Spleen (tissue), 11 donors: Measurements from ENCODE around the gene XAF1. TPM values are rescaled to one million over a fixed set of nuclear protein-coding genes. Genes with fewer than 3 reads are reported as not detected.

ENCODE experiments used
- DNase-seq: peaks from one replicate; pipeline ENCODE4 v3.0.0-alpha.2; 2020
- H3K27ac ChIP-seq, 8 donors: fragments of 200-600 bp; sonication (generic) in 7 of 8; 1 replicate in 4 of 8; 2 replicates in 4 of 8; pipeline versions ENCODE4 v1.5.0 to v1.8.0; 2016 to 2021; ENCODE audit warnings: inconsistent platforms in 4 of 8, mild to moderate bottlenecking in 4 of 8, moderate library complexity in 1 of 8
- H3K27me3 ChIP-seq, 7 donors: fragments of 200-600 bp; sonication (generic) in 6 of 7; replicated peaks in 1 of 7; 1 replicate in 4 of 7; 2 replicates in 3 of 7; pipeline versions ENCODE4 v1.5.0 to v1.8.0; 2016 to 2021; ENCODE audit warnings: inconsistent platforms in 3 of 7, mild to moderate bottlenecking in 1 of 7
- H3K36me3 ChIP-seq, 6 donors: fragments of 200-600 bp; sonication (generic) in 5 of 6; 1 replicate in 4 of 6; 2 replicates in 2 of 6; pipeline versions ENCODE4 v1.5.0 to v1.8.0; 2016 to 2021; ENCODE audit warnings: inconsistent platforms in 2 of 6
- H3K4me1 ChIP-seq, 6 donors: fragments of 200-600 bp; sonication (generic) in 5 of 6; 1 replicate in 3 of 6; 2 replicates in 3 of 6; pipeline versions ENCODE4 v1.5.0 to v1.8.0; 2016 to 2021; ENCODE audit warnings: inconsistent platforms in 3 of 6
- H3K4me3 ChIP-seq, 8 donors: fragments of 200-600 bp; sonication (generic) in 7 of 8; 1 replicate in 4 of 8; 2 replicates in 4 of 8; pipeline versions ENCODE4 v1.5.0 to v1.8.0; 2016 to 2021; ENCODE audit warnings: inconsistent platforms in 4 of 8, mild to moderate bottlenecking in 4 of 8, moderate library complexity in 2 of 8
- H3K9me3 ChIP-seq, 8 donors: fragments of 200-600 bp; sonication (generic) in 7 of 8; 1 replicate in 4 of 8; 2 replicates in 4 of 8; pipeline versions ENCODE4 v1.5.0 to v1.8.0; 2016 to 2021; ENCODE audit warnings: inconsistent platforms in 4 of 8
- CTCF ChIP-seq, 11 experiments: fragments of 200-600 bp in 7 of 11; fragments of 450-650 bp in 4 of 11; sonication (generic) in 4 of 11; IDR thresholded peaks in 8 of 11; conservative IDR thresholded peaks in 3 of 11; 1 replicate in 7 of 11; 2 replicates in 4 of 11; pipeline versions ENCODE4 v1.4.0 to v1.8.0; 2016 to 2021; ENCODE audit warnings: antibody characterized with exemption in 11 of 11, inconsistent platforms in 4 of 11, mild to moderate bottlenecking in 1 of 11
- POLR2A ChIP-seq, 3 donors: fragments of 450-650 bp; IDR thresholded peaks; one replicate each; pipeline ENCODE4 v1.5.1; 2017; ENCODE audit warnings: antibody characterized with exemption in 3 of 3, mild to moderate bottlenecking in 1 of 3
- POLR2AphosphoS5 ChIP-seq, 3 donors: sonication (generic); formaldehyde crosslinking; IDR thresholded peaks; one replicate each; pipeline ENCODE4 v1.5.1; 2017; ENCODE audit warnings: antibody characterized with exemption in 3 of 3
- WGBS, 5 donors: extraction: QIAGEN DNeasy Blood & Tissue Kit in 3 of 5; methylation state at CpG; one replicate each; pipeline versions ENCODE4 v1.1.5 to v1.1.7; 2013 to 2018; 5-methylcytosine and 5-hydroxymethylcytosine counted together
- intact Hi-C: fragments of 100-400 bp; cut with DNase I; formaldehyde crosslinking; loops from one replicate; pipeline ENCODE4 v1.15.0; 2023; ENCODE audit warnings: low total_unique reads
- polyA plus RNA-seq, 3 donors: library from polyadenylated mRNA; stranded (reverse); fragments of 200-250 nt; gene quantifications; one replicate each; pipeline ENCODE4 v1.2.1, GENCODE V29; 2013
- total RNA-seq, 7 donors: library from RNA; depleted of rRNA in 3 of 7; stranded (reverse); fragments of >200 nt in 3 of 7; fragmentation: NEBNext Ultra II Directional in 4 of 7; extraction: Animal tissue kit (Norgen Biotek cat#: 25700) in 4 of 7; gene quantifications; one replicate each; pipeline versions ENCODE4 v1.1.0 to v1.2.1, GENCODE V29; 2016 to 2021
- donor health status: healthy with polysubstance abuse.
- donor health status: DM: no; HTN: no; CAD: no; lungs with moderate emphysema.
- donor health status: DM: no; HTN: no; CAD: no.
- donor health status: Bipolar disorder and iron deficiency.
- donor health status: healthy.
- donor health status: DM: no; HTN: no; CAD: no.
- donor health status: DM: yes; HTN: yes; CAD: no.

XAF1 gene
- total and polyA plus RNA-seq, 10 donors, result 26.4 to 176 (median 100) TPM

DNA sequence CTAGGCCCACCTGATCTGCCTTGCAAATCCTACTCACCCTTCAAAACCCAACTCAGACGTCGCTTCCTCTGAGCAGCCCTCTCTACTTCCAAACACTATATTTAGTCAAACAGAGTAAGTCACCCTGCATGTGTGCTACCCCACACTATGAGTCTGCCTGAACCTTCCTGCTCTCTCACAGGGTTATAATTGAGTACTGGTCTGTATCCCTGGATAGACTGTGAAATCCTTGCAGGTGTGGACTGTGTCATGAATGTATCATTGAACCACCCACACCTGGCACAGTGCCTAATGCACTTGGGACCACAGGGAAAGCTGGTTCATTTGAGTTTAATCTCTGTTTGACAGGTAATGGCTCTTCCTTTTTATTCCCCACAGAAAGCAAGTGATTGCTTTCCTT, 23.6 kb downstream of the XAF1 start:
- 54 to 89% (median 59%) methylated on average over 2 of the region's 2 CpGs for WGBS, 5 donors
- Histone ChIP-seq H3K4me3 (no peak overlapping the region), H3K27me3 (peaks cover 0 to 48% (median 0%) of the 10 kb centered on the region in 7 donors), H3K4me1 (peaks cover 0 to 10% (median 3%) of the 10 kb centered on the region in 6 donors), H3K27ac (no peak overlapping the region), H3K36me3 (peaks cover 0 to 4% (median 0%) of the 10 kb centered on the region in 6 donors), H3K9me3 (peaks cover 0 to 38% (median 18%) of the 10 kb centered on the region in 8 donors)
- no peak for TF ChIP-seq CTCF (IDR thresholded peaks at IDR 0.05 in 8 of 11, conservative IDR thresholded peaks at IDR 0.05 in 3 of 11)
- TF ChIP-seq POLR2AphosphoS5 (IDR thresholded peaks at IDR 0.05), result no peak
- TF ChIP-seq POLR2A (IDR thresholded peaks at IDR 0.05), result no peak
- no peak for DNase-seq
- intact Hi-C loops, result no loop called here

DNA sequence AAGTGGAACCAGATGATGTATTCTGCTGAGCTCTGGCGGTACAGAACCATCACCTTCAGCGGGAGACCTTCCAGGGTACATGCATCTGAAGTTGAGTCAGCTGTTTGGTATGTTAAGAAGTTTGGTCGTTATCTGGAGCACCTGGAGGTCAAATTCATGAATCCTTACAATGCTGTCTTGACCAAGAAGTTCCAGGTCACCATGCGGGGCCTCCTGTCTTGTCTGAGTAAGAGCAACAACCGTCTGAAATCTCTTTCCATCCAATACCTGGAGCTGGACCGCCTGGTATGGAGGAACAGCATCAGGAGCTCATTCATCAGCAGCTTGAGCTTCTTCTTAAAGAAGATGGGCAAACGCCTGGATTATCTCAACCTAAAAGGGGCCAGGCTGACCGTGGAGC, 24.2 kb downstream of the XAF1 start:
- no peak overlapping the region for H3K4me3 ChIP-seq
- no peaks in the 10 kb centered on the region for H3K36me3 ChIP-seq
- H3K9me3 ChIP-seq, result peaks cover 0 to 35% (median 15%) of the 10 kb centered on the region in 8 donors
- no peak overlapping the region for H3K27ac ChIP-seq
- intact Hi-C loops, result no loop called here
- DNase-seq, result no peak
- peaks cover 0 to 48% (median 0%) of the 10 kb centered on the region in 7 donors for H3K27me3 ChIP-seq
- H3K4me1 ChIP-seq, result peaks cover 0 to 10% (median 3%) of the 10 kb centered on the region in 6 donors
- 79 to 88% (median 83%) methylated on average over 8 of the region's 8 CpGs for WGBS, 5 donors
- no peak for TF ChIP-seq POLR2AphosphoS5 (IDR thresholded peaks at IDR 0.05)

- peaks cover 0 to 40% (median 0%) of the 10 kb centered on the region in 7 donors for H3K27me3 ChIP-seq
- H3K27ac ChIP-seq, result no peak overlapping the region
- DNase-seq, result no peak
- H3K4me1 ChIP-seq, result peaks cover 0 to 4% (median 2%) of the 10 kb centered on the region in 6 donors
- 17 to 54% (median 23%) methylated on average over 3 of the region's 3 CpGs for WGBS, 5 donors
- H3K36me3 ChIP-seq, result no peaks in the 10 kb centered on the region
- H3K9me3 ChIP-seq, result peaks cover 0 to 34% (median 6%) of the 10 kb centered on the region in 8 donors
- TF ChIP-seq POLR2AphosphoS5 (IDR thresholded peaks at IDR 0.05), result no peak
- no peak for TF ChIP-seq CTCF (IDR thresholded peaks at IDR 0.05 in 8 of 11, conservative IDR thresholded peaks at IDR 0.05 in 3 of 11)
- no peak for TF ChIP-seq POLR2A (IDR thresholded peaks at IDR 0.05)
- no peak overlapping the region for H3K4me3 ChIP-seq
- intact Hi-C loops, result no loop called here
Observed at GRCh38 chr17:6780886-6781285, 25.0 kb downstream of the XAF1 start.

DNA sequence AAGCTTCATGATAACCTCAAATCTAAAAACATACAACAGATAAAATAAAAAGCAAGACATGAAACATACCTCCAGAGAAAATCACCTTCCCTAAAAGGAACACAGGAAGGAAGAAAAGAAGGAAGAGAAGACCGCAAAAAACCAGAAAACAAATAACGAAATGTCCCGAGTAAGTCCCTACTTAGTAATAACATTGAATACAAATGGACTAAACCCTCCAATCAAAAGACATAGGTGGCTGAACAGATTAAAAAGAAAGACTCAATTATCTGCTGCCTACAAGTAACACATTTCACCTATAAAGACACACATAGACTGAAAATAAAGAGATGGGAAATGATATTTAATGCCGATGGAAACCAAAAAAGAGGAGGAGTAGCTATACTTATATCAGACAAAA, 26.4 kb downstream of the XAF1 start:
- H3K27me3 ChIP-seq, result peaks cover 0 to 33% (median 0%) of the 10 kb centered on the region in 7 donors
- no peaks in the 10 kb centered on the region for H3K4me1 ChIP-seq
- H3K36me3 ChIP-seq, result no peaks in the 10 kb centered on the region
- no peak for DNase-seq
- 71 to 89% (median 73%) methylated on average over 4 of the region's 4 CpGs for WGBS, 5 donors
- no peak overlapping the region for H3K4me3 ChIP-seq
- no peak overlapping the region for H3K27ac ChIP-seq
- peaks cover 0 to 31% (median 4%) of the 10 kb centered on the region in 8 donors for H3K9me3 ChIP-seq
- TF ChIP-seq CTCF (IDR thresholded peaks at IDR 0.05 in 8 of 11, conservative IDR thresholded peaks at IDR 0.05 in 3 of 11) (no peak), POLR2AphosphoS5 (IDR thresholded peaks at IDR 0.05) (no peak), POLR2A (IDR thresholded peaks at IDR 0.05) (no peak)
- intact Hi-C loops, result no loop called here

GRCh38 chr17:6786618-6787017, 30.8 kb downstream of the XAF1 start:
- peaks cover 0 to 28% (median 4%) of the 10 kb centered on the region in 8 donors for H3K9me3 ChIP-seq
- DNase-seq, result no peak
- H3K27ac ChIP-seq, result no peak overlapping the region
- H3K36me3 ChIP-seq, result no peaks in the 10 kb centered on the region
- TF ChIP-seq POLR2A (IDR thresholded peaks at IDR 0.05) (no peak), CTCF (IDR thresholded peaks at IDR 0.05 in 8 of 11, conservative IDR thresholded peaks at IDR 0.05 in 3 of 11) (no peak), POLR2AphosphoS5 (IDR thresholded peaks at IDR 0.05) (no peak)
- intact Hi-C loops, result no loop called here
- WGBS, 5 donors, result 55 to 68% (median 62%) methylated on average over 8 of the region's 8 CpGs
- peaks cover 0 to 48% (median 9%) of the 10 kb centered on the region in 7 donors for H3K27me3 ChIP-seq
- H3K4me3 ChIP-seq, result no peak overlapping the region
- no peaks in the 10 kb centered on the region for H3K4me1 ChIP-seq
